Measurements from ENCODE around the gene DOLPP1. TPM values are rescaled to one million over a fixed set of nuclear protein-coding genes. Genes with fewer than 3 reads are reported as not detected.

The DOLPP1 gene
- total RNA-seq, 1 experiment from 2014 or later = 30.4 TPM

- Histone ChIP-seq H3K4me1 (ENCODE audit: insufficient read depth, low read length, poor library complexity, severe bottlenecking) (peaks cover 16% of the 10 kb centered on the region), H3K27me3 (replicated peaks; ENCODE audit: insufficient read depth, low read depth, low read length, poor library complexity) (no peaks in the 10 kb centered on the region), H3K4me3 (ENCODE audit: low read depth, low read length, poor library complexity, severe bottlenecking) (no peak overlapping the region), H3K36me3 (ENCODE audit: insufficient read depth, low read length, poor library complexity, severe bottlenecking) (peaks cover 42% of the 10 kb centered on the region), H3K27ac (ENCODE audit: low read depth, low read length, poor library complexity, severe bottlenecking) (no peak overlapping the region), H3K9me3 (ENCODE audit: low read depth, low read length, poor library complexity, severe bottlenecking) (no peaks in the 10 kb centered on the region)
- ChIA-PET CTCF (no interaction called here), POLR2A (ENCODE audit: low non-redundant PET) (no interaction called here)
- intact Hi-C loops (cut with micrococcal nuclease; ENCODE audit: unreplicated experiment) = loop anchor here (5.0 kb wide), 2 partner anchors 362 to 652 kb away; no protein-coding TSS in a partner anchor
- TF ChIP-seq CTCF (conservative IDR thresholded peaks at IDR 0.05; ENCODE audit: low read depth, low read length) = no peak
- no peak for TF ChIP-seq EZH2 (IDR thresholded peaks at IDR 0.05; ENCODE audit: borderline replicate concordance, low read depth, low read length, poor library complexity, severe bottlenecking)
- DNase-seq (ENCODE audit: low spot score) = no peak
- BruUV-seq (replicated peaks) = no TSS peak
Observed at GRCh38 chr9:129135476-129135875, 54.6 kb downstream of the DOLPP1 start.

GRCh38 chr9:129136446-129137035, 55.6 kb downstream of the DOLPP1 start:
- no peaks in the 10 kb centered on the region for H3K9me3 ChIP-seq (ENCODE audit: low read depth, low read length, poor library complexity, severe bottlenecking)
- H3K27me3 ChIP-seq (replicated peaks; ENCODE audit: insufficient read depth, low read depth, low read length, poor library complexity) = no peaks in the 10 kb centered on the region
- intact Hi-C loops (cut with micrococcal nuclease; ENCODE audit: unreplicated experiment) = loop anchor here (5.0 kb wide), 2 partner anchors 361 to 651 kb away; no protein-coding TSS in a partner anchor
- no TSS peak for BruUV-seq (replicated peaks)
- no peak overlapping the region for H3K4me3 ChIP-seq (ENCODE audit: low read depth, low read length, poor library complexity, severe bottlenecking)
- peaks cover 35% of the 10 kb centered on the region for H3K36me3 ChIP-seq (ENCODE audit: insufficient read depth, low read length, poor library complexity, severe bottlenecking)
- no peak overlapping the region for H3K27ac ChIP-seq (ENCODE audit: low read depth, low read length, poor library complexity, severe bottlenecking)
- POLR2A ChIA-PET (ENCODE audit: low non-redundant PET) = no interaction called here
- DNase-seq (ENCODE audit: low spot score) = no peak
- H3K4me1 ChIP-seq (ENCODE audit: insufficient read depth, low read length, poor library complexity, severe bottlenecking) = peaks cover 27% of the 10 kb centered on the region
- no peak for TF ChIP-seq EZH2 (IDR thresholded peaks at IDR 0.05; ENCODE audit: borderline replicate concordance, low read depth, low read length, poor library complexity, severe bottlenecking)
- no peak for TF ChIP-seq CTCF (conservative IDR thresholded peaks at IDR 0.05; ENCODE audit: low read depth, low read length)
- CTCF ChIA-PET = no interaction called here

GRCh38 chr9:129137292-129138143, 56.6 kb downstream of the DOLPP1 start:
- Histone ChIP-seq H3K36me3 (ENCODE audit: insufficient read depth, low read length, poor library complexity, severe bottlenecking) (peaks cover 35% of the 10 kb centered on the region), H3K4me3 (ENCODE audit: low read depth, low read length, poor library complexity, severe bottlenecking) (no peak overlapping the region), H3K27me3 (replicated peaks; ENCODE audit: insufficient read depth, low read depth, low read length, poor library complexity) (no peaks in the 10 kb centered on the region), H3K9me3 (ENCODE audit: low read depth, low read length, poor library complexity, severe bottlenecking) (no peaks in the 10 kb centered on the region), H3K4me1 (ENCODE audit: insufficient read depth, low read length, poor library complexity, severe bottlenecking) (peaks cover 37% of the 10 kb centered on the region), H3K27ac (ENCODE audit: low read depth, low read length, poor library complexity, severe bottlenecking) (peak overlapping the region; percentile 100)
- intact Hi-C loops (cut with micrococcal nuclease; ENCODE audit: unreplicated experiment) = loop anchor here (5.0 kb wide), 2 partner anchors 360 to 650 kb away; no protein-coding TSS in a partner anchor
- no peak for DNase-seq (ENCODE audit: low spot score)
- no TSS peak for BruUV-seq (replicated peaks)
- ChIA-PET CTCF (interaction anchor here (2.9 kb wide), 1 partner anchor 487 kb away, joined by 40 read pairs; the partner anchor contains the start of gene NTMT1), POLR2A (ENCODE audit: low non-redundant PET) (no interaction called here)
- no peak for TF ChIP-seq CTCF (conservative IDR thresholded peaks at IDR 0.05; ENCODE audit: low read depth, low read length)
- no peak for TF ChIP-seq EZH2 (IDR thresholded peaks at IDR 0.05; ENCODE audit: borderline replicate concordance, low read depth, low read length, poor library complexity, severe bottlenecking)
